Lower leg skin (tissue), 3 donors: Measurements from ENCODE around the gene MORC3.
A peak's percentile ranks its signal among the peaks of the same experiment; 100 is the strongest.

Source experiments
- POLR2A ChIP-seq, 2 donors: fragments of 450-650 bp; IDR thresholded peaks; one replicate each; pipeline ENCODE4 v1.6.1; 2016 to 2017; ENCODE audit warnings: antibody characterized with exemption in 2 of 2, mild to moderate bottlenecking in 1 of 2, moderate library complexity in 1 of 2
- TF ChIP-seq, protein P1 (sequence below), 3 donors: fragments of 450-650 bp; IDR thresholded peaks; one replicate each; pipeline ENCODE4 v1.5.1; 2016; ENCODE audit warnings: antibody characterized with exemption in 3 of 3, mild to moderate bottlenecking in 3 of 3, moderate library complexity in 2 of 3

DNA sequence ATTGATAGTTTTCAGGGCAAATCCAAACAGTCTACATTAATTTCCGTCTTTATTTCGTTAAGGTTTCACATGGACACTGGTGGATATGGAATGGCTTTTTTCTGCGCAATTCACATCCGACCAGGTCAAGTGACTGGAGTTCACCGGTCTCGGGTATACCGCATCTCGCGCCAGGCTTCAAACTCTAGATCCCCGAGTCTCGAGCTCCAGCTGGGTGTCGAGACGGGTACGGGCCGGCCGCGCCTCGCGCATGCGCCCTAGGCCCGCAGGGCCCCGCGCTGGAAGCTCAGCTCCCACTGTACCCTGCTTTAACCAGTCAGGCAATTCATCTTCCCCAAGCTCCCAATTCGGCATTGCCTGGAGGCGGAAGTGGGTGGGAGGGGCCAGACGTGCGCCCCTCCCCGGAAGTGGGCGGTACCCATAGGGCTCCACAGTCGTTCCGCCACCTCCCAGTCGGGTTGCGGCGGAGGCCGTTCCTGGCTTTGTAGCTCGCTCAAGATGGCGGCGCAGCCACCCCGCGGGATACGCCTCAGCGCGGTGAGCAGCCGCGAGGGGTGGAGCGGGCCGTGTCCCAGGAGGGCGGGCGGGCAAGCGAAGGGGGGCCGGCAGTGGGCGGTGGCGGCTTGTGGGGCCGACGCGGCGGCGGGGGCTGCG lies at the start of gene MORC3:
- TF ChIP-seq, protein P1, sequence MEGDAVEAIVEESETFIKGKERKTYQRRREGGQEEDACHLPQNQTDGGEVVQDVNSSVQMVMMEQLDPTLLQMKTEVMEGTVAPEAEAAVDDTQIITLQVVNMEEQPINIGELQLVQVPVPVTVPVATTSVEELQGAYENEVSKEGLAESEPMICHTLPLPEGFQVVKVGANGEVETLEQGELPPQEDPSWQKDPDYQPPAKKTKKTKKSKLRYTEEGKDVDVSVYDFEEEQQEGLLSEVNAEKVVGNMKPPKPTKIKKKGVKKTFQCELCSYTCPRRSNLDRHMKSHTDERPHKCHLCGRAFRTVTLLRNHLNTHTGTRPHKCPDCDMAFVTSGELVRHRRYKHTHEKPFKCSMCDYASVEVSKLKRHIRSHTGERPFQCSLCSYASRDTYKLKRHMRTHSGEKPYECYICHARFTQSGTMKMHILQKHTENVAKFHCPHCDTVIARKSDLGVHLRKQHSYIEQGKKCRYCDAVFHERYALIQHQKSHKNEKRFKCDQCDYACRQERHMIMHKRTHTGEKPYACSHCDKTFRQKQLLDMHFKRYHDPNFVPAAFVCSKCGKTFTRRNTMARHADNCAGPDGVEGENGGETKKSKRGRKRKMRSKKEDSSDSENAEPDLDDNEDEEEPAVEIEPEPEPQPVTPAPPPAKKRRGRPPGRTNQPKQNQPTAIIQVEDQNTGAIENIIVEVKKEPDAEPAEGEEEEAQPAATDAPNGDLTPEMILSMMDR (IDR thresholded peaks at IDR 0.05): no peak
- peak in 1 of 2 donors; percentile 18 for TF ChIP-seq POLR2A (IDR thresholded peaks at IDR 0.05)
